A673 (cell line): ENCODE results near the gene ALG9. TPM values are rescaled to one million over a fixed set of nuclear protein-coding genes. Genes with fewer than 3 reads are reported as not detected.

Source experiments
- BruUV-seq: library from RNA; stranded (reverse); fragments of 400-500 nt; replicated peaks from 2 replicates; lab custom pipeline; 2021; lab: Mats Ljungman, UMichigan
- CTCF ChIA-PET: fragments of 300-600 bp; sonication (Branson Sonifier 250); formaldehyde crosslinking; loops from one replicate; lab custom pipeline; 2022; ENCODE audit warnings: antibody characterized with exemption; lab: Charles Lee
- POLR2A ChIA-PET: fragments of 300-600 bp; sonication (Branson Sonifier 250); formaldehyde crosslinking; loops from one replicate; lab custom pipeline; 2022; ENCODE audit warnings: antibody characterized with exemption; ENCODE audit not compliant: low non-redundant PET; lab: Charles Lee
- DNase-seq: peaks from one replicate; pipeline ENCODE4 v3.0.0-alpha.2; 2015; ENCODE audit warnings: low spot score
- H3K27ac ChIP-seq: fragments of 200-600 bp; sonication (generic); 2 replicates; pipeline ENCODE4 v1.5.1; 2016; ENCODE audit warnings: mixed run types, low read depth, mild to moderate bottlenecking, mixed read lengths, antibody characterized with exemption, low read length; ENCODE audit not compliant: poor library complexity, severe bottlenecking
- H3K27me3 ChIP-seq: fragments of 200-600 bp; sonication (generic); replicated peaks from 2 replicates; pipeline ENCODE4 v1.6.1; 2017; ENCODE audit warnings: mixed run types, low read depth, mild to moderate bottlenecking, mixed read lengths, antibody characterized with exemption, low read length; ENCODE audit not compliant: insufficient read depth, poor library complexity
- H3K36me3 ChIP-seq: fragments of 200-600 bp; sonication (generic); 2 replicates; pipeline ENCODE4 v1.6.1; 2016; ENCODE audit warnings: mixed run types, mild to moderate bottlenecking, mixed read lengths, antibody characterized with exemption, low read length; ENCODE audit not compliant: insufficient read depth, poor library complexity, severe bottlenecking
- H3K4me1 ChIP-seq: fragments of 200-600 bp; sonication (generic); 2 replicates; pipeline ENCODE4 v1.6.1; 2017; ENCODE audit warnings: mixed run types, mild to moderate bottlenecking, mixed read lengths, antibody characterized with exemption, low read length; ENCODE audit not compliant: insufficient read depth, poor library complexity, severe bottlenecking
- H3K4me3 ChIP-seq: fragments of 200-600 bp; sonication (generic); 2 replicates; pipeline ENCODE4 v1.5.1; 2016; ENCODE audit warnings: low read depth, mixed run types, mild to moderate bottlenecking, mixed read lengths, low read length; ENCODE audit not compliant: poor library complexity, severe bottlenecking
- H3K9me3 ChIP-seq: fragments of 200-600 bp; sonication (generic); 2 replicates; pipeline ENCODE4 v1.6.1; 2016; ENCODE audit warnings: mixed run types, low read depth, mild to moderate bottlenecking, mixed read lengths, antibody characterized with exemption, low read length; ENCODE audit not compliant: poor library complexity, severe bottlenecking
- EZH2 ChIP-seq: fragments of 200-600 bp; sonication (generic); IDR thresholded peaks from 2 replicates; pipeline ENCODE4 v1.6.1; 2017; ENCODE audit warnings: borderline replicate concordance, low read depth, mild to moderate bottlenecking, mixed read lengths, antibody characterized with exemption, low read length; ENCODE audit not compliant: poor library complexity, severe bottlenecking
- intact Hi-C: fragments of 100-400 bp; cut with micrococcal nuclease; formaldehyde crosslinking; loops from one replicate; pipeline ENCODE4 v1.10.0; 2022; ENCODE audit not compliant: unreplicated experiment
- total RNA-seq: library from RNA; stranded (reverse); gene quantifications from 2 replicates; pipeline ENCODE4 v1.2.3, GENCODE V29; 2021
- TF ChIP-seq, protein P1 (sequence below): fragments of 300-800, 200-600 bp; sonication (generic); conservative IDR thresholded peaks from 2 replicates; pipeline ENCODE4 v1.5.1; 2017; ENCODE audit warnings: low read depth, mild to moderate bottlenecking, antibody characterized with exemption, low read length, moderate library complexity, mixed read lengths

ALG9 gene
- total RNA-seq, 1 experiment from 2014 or later: 61.0 TPM

DNA sequence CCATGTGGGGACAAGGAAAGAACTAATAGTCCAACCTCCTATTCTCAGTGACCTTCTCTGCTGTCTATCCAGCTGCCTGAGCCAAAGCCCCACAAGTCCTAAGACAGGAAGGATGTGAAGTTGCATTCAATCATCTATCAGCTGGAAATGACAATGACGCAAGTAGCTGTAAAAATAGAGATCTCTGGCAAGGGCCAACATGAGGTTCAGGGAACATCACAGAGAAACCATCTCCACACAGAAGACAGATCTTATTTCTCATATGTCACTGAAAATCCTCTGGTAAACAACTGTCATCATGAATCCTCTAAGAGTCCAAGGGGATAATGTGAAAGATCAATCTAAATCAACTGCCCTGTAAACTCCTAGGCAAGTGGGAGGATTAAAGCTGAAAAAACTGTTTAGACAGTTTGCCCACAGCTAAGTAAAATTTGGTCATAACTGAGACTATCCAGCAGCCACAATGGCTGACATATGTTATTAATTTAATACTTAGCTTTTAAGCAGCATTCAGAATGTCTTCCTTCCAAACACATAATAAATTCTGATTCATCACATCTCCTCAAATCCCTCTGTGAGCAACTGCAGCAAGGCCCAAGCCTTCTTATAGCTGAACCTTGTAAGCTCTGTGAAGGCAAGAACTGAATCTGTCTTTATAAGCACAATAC, 52.1 kb downstream of the ALG9 start:
- Histone ChIP-seq H3K27me3 (no peaks in the 10 kb centered on the region), H3K4me3 (no peak overlapping the region), H3K27ac (peak overlapping the region; percentile 84), H3K9me3 (no peaks in the 10 kb centered on the region), H3K36me3 (no peaks in the 10 kb centered on the region), H3K4me1 (peaks cover 35% of the 10 kb centered on the region)
- BruUV-seq: no TSS peak
- no peak for TF ChIP-seq EZH2
- TF ChIP-seq, protein P1, sequence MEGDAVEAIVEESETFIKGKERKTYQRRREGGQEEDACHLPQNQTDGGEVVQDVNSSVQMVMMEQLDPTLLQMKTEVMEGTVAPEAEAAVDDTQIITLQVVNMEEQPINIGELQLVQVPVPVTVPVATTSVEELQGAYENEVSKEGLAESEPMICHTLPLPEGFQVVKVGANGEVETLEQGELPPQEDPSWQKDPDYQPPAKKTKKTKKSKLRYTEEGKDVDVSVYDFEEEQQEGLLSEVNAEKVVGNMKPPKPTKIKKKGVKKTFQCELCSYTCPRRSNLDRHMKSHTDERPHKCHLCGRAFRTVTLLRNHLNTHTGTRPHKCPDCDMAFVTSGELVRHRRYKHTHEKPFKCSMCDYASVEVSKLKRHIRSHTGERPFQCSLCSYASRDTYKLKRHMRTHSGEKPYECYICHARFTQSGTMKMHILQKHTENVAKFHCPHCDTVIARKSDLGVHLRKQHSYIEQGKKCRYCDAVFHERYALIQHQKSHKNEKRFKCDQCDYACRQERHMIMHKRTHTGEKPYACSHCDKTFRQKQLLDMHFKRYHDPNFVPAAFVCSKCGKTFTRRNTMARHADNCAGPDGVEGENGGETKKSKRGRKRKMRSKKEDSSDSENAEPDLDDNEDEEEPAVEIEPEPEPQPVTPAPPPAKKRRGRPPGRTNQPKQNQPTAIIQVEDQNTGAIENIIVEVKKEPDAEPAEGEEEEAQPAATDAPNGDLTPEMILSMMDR: no peak
- ChIA-PET CTCF (interaction anchor here (1.1 kb wide), 1 partner anchor 22 kb away, joined by 3 read pairs; no protein-coding TSS in a partner anchor), POLR2A (interaction anchor here (0.5 kb wide), 1 partner anchor 423 kb away, joined by 3 read pairs; no protein-coding TSS in a partner anchor)
- peak; percentile 71 for DNase-seq
- intact Hi-C loops: no loop called here

DNA sequence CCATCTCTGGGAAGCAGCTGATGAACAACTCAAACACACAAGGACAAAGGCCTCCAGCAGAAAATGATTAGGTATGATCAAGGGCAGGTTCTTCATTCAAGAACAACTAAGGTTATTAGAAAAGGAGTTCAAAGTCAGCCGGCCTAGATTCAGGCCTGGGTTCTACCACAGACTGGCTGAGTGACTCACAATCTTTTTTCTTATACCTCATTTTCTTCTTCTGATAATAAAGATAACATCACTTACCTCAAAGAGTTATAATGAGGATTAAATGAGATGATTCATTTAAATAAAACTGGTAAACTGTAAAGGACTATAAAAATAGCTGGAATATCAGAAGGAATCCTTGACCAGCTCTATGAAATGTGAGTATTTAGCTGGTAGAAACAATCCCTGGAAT, 55.9 kb downstream of the ALG9 start:
- H3K4me1 ChIP-seq: peaks cover 43% of the 10 kb centered on the region
- no peak for TF ChIP-seq EZH2
- TF ChIP-seq, protein P1: no peak
- intact Hi-C loops: no loop called here
- no TSS peak for BruUV-seq
- H3K27ac ChIP-seq: peak overlapping the region; percentile 74
- H3K4me3 ChIP-seq: no peak overlapping the region
- DNase-seq: no peak
- H3K9me3 ChIP-seq: no peaks in the 10 kb centered on the region
- H3K27me3 ChIP-seq: no peaks in the 10 kb centered on the region
- CTCF ChIA-PET: interaction anchor here (0.6 kb wide), 1 partner anchor 214 kb away, joined by 4 read pairs; no protein-coding TSS in a partner anchor
- POLR2A ChIA-PET: no interaction called here
- H3K36me3 ChIP-seq: no peaks in the 10 kb centered on the region

DNA sequence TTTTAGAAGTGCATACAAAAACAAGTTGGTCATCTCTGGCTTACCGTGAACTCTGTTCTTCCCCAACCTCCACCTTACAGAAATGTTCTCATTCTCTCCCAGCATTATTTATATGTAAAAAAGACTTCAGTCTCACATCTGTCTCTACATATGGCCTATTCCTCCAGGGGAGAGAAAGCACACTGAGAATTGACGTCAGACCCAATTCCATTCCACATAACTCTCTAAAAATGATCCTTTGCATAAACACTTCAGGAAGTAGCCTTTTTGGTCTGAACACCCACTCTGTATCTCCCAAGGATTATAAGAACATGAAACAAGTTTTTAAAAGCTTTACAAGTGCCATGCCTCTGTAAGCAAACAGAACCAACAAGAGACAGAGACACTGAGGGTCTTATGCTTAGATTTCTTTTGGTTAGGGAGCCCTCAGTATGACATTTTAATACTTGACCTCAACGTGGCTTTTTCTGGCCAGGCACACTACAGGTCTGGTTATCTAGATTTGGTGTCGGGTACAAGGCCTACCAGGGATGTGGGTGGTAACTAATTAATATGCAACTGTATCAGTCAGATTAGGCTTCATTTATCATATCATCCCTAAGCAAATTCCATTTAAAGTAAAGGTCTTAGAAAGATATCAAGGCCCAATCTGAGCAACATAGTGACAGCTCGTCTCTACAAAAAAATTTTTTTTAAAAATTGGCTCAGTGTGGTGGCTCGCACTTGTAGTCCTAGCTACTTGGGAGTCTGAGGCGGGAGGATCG, 56.6 kb downstream of the ALG9 start:
- BruUV-seq: no TSS peak
- Histone ChIP-seq H3K27me3 (no peaks in the 10 kb centered on the region), H3K9me3 (no peaks in the 10 kb centered on the region), H3K27ac (peak overlapping the region; percentile 74), H3K36me3 (no peaks in the 10 kb centered on the region), H3K4me1 (peaks cover 36% of the 10 kb centered on the region), H3K4me3 (no peak overlapping the region)
- TF ChIP-seq EZH2: no peak
- TF ChIP-seq, protein P1: no peak
- DNase-seq: peak; percentile 72
- intact Hi-C loops: no loop called here
- POLR2A ChIA-PET: no interaction called here
- CTCF ChIA-PET: interaction anchor here (0.6 kb wide), 1 partner anchor 213 kb away, joined by 4 read pairs; no protein-coding TSS in a partner anchor
